CD14-positive monocyte (primary cell): ENCODE data around the gene DENND5B. TPM values are rescaled to one million over a fixed set of nuclear protein-coding genes. Genes with fewer than 3 reads are reported as not detected.
"Not testable (repeated sequence)": the region's sequence is repeated elsewhere in the genome, so short reads cannot be mapped to it uniquely, and the experiment has no call there.

Experiments
- DNase-seq, 3 donors: peaks; one replicate each; pipeline ENCODE4 v3.0.0-alpha.2; 2011 to 2022
- H2AFZ ChIP-seq: 2 replicates; pipeline ENCODE4 v1.6.0; 2012; ENCODE audit warnings: mild to moderate bottlenecking, low read depth, low read length, inconsistent platforms; ENCODE audit not compliant: insufficient read depth, poor library complexity, severe bottlenecking
- H3K27ac ChIP-seq, 2 donors: 1 replicate in 1 of 2; 2 replicates in 1 of 2; pipeline ENCODE4 v1.5.1; 2012 to 2013; ENCODE audit warnings: low read length in 2 of 2, control low read depth in 1 of 2, inconsistent platforms in 1 of 2, low read depth in 1 of 2, mild to moderate bottlenecking in 1 of 2
- H3K27me3 ChIP-seq, 2 donors: one replicate each; pipeline versions ENCODE4 v1.6.0 to v1.6.1; 2011 to 2013; ENCODE audit warnings: low read length in 2 of 2; ENCODE audit not compliant: control insufficient read depth in 2 of 2, insufficient read depth in 2 of 2
- H3K36me3 ChIP-seq, 2 donors: replicated peaks in 1 of 2; 1 replicate in 1 of 2; 2 replicates in 1 of 2; pipeline versions ENCODE4 v1.5.1 to v1.6.1; 2012 to 2013; ENCODE audit warnings: low read length in 2 of 2, control low read depth in 1 of 2, inconsistent platforms in 1 of 2, mild to moderate bottlenecking in 1 of 2; ENCODE audit not compliant: insufficient read depth in 2 of 2, control insufficient read depth in 1 of 2
- H3K4me1 ChIP-seq, 2 donors: 1 replicate in 1 of 2; 2 replicates in 1 of 2; pipeline versions ENCODE4 v1.5.1 to v1.6.1; 2012 to 2013; ENCODE audit warnings: low read length in 2 of 2, control low read depth in 1 of 2, inconsistent platforms in 1 of 2, mild to moderate bottlenecking in 1 of 2, moderate library complexity in 1 of 2; ENCODE audit not compliant: insufficient read depth in 2 of 2, control insufficient read depth in 1 of 2
- H3K4me2 ChIP-seq: replicated peaks from 2 replicates; pipeline ENCODE3; 2012; ENCODE audit warnings: low read length, moderate library complexity, mild to moderate bottlenecking; ENCODE audit not compliant: poor library complexity, severe bottlenecking; ENCODE audit errors: extremely low read depth
- H3K4me3 ChIP-seq, 3 experiments: fragments of 200-600 bp in 1 of 3; sonication (generic) in 1 of 3; replicated peaks in 1 of 3; 1 replicate in 2 of 3; 2 replicates in 1 of 3; pipeline ENCODE4 v1.5.1; 2011 to 2013; ENCODE audit warnings: low read length in 3 of 3, mild to moderate bottlenecking in 3 of 3, control low read depth in 2 of 3, low read depth in 2 of 3, inconsistent platforms in 1 of 3, moderate library complexity in 1 of 3
- H3K79me2 ChIP-seq: 2 replicates; pipeline ENCODE4 v1.6.0; 2012; ENCODE audit warnings: mild to moderate bottlenecking, control low read depth, inconsistent platforms, low read length, moderate library complexity; ENCODE audit not compliant: insufficient read depth
- H3K9ac ChIP-seq: 2 replicates; pipeline ENCODE4 v1.6.0; 2017; ENCODE audit warnings: low read length, mild to moderate bottlenecking; ENCODE audit not compliant: insufficient read depth, poor library complexity, severe bottlenecking
- H3K9me3 ChIP-seq, 2 donors: replicated peaks in 1 of 2; 1 replicate in 1 of 2; 2 replicates in 1 of 2; pipeline versions ENCODE4 v1.5.1 to v1.6.1; 2012 to 2013; ENCODE audit warnings: low read length in 2 of 2, control low read depth in 1 of 2; ENCODE audit not compliant: control insufficient read depth in 1 of 2, insufficient read depth in 1 of 2
- H4K20me1 ChIP-seq: 2 replicates; pipeline ENCODE4 v1.6.0; 2012; ENCODE audit warnings: mild to moderate bottlenecking, low read length, control low read depth, moderate library complexity; ENCODE audit not compliant: insufficient read depth
- H3K27ac Mint-ChIP-seq, 7 donors: one replicate each; pipeline ENCODE4 v1.8.0; 2020; ENCODE audit warnings: mild to moderate bottlenecking in 7 of 7, mixed read lengths in 7 of 7, moderate library complexity in 6 of 7, inconsistent platforms in 2 of 7
- H3K27me3 Mint-ChIP-seq, 3 donors: one replicate each; pipeline ENCODE4 v1.8.0; 2021 to 2022; ENCODE audit warnings: low read depth in 3 of 3, mild to moderate bottlenecking in 3 of 3, mixed read lengths in 3 of 3, moderate library complexity in 3 of 3, inconsistent platforms in 1 of 3
- H3K36me3 Mint-ChIP-seq, 2 donors: one replicate each; pipeline ENCODE4 v1.8.0; 2020; ENCODE audit warnings: mixed read lengths in 2 of 2, inconsistent platforms in 1 of 2, mild to moderate bottlenecking in 1 of 2
- H3K4me1 Mint-ChIP-seq: one replicate; pipeline ENCODE4 v1.8.0; 2020; ENCODE audit warnings: mild to moderate bottlenecking, mixed read lengths
- H3K4me3 Mint-ChIP-seq, 2 donors: one replicate each; pipeline ENCODE4 v1.8.0; 2020; ENCODE audit warnings: mild to moderate bottlenecking in 2 of 2, mixed read lengths in 2 of 2, moderate library complexity in 1 of 2
- H3K9me3 Mint-ChIP-seq, 7 donors: one replicate each; pipeline ENCODE4 v1.8.0; 2020 to 2022; ENCODE audit warnings: mixed read lengths in 7 of 7, mild to moderate bottlenecking in 6 of 7, moderate library complexity in 6 of 7, inconsistent platforms in 2 of 7
- CTCF ChIP-seq: fragments of 200-600 bp; IDR thresholded peaks from one replicate; pipeline ENCODE4 v1.8.0; 2022; ENCODE audit warnings: antibody characterized with exemption, mild to moderate bottlenecking
- WGBS: methylation state at CpG from one replicate; pipeline ENCODE4 v1.1.5; 2013; ENCODE audit warnings: missing lambda C conversion rate; ENCODE audit not compliant: insufficient coverage; 5-methylcytosine and 5-hydroxymethylcytosine counted together
- intact Hi-C, 2 donors: fragments of 100-400 bp; cut with micrococcal nuclease; formaldehyde crosslinking; loops; one replicate each; pipeline versions ENCODE4 v1.15.0 to v1.15.1; 2023
- polyA plus RNA-seq, 3 donors: library from polyadenylated mRNA; depleted of rRNA in 1 of 3; unstranded in 2 of 3; stranded (reverse) in 1 of 3; fragments of 300-500 nt in 2 of 3; fragments of >200 nt in 1 of 3; fragmentation: Illumina TruSeq in 2 of 3; gene quantifications; 1 replicate in 2 of 3; 2 replicates in 1 of 3; pipeline ENCODE4 v1.2.3, GENCODE V29; 2012 to 2021

Gene DENND5B
- polyA plus RNA-seq, 3 donors: 0.23 to 0.36 (median 0.36) TPM

GRCh38 chr12:31572900-31573600 lies 17.9 kb downstream of the DENND5B start:
- H3K27me3 Mint-ChIP-seq: no peaks in the 10 kb centered on the region
- no peaks in the 10 kb centered on the region for H3K9me3 ChIP-seq
- H3K4me3 Mint-ChIP-seq: no peak overlapping the region
- H3K79me2 ChIP-seq: no peaks in the 10 kb centered on the region
- no peak overlapping the region for H2AFZ ChIP-seq
- H3K4me3 ChIP-seq: no peak overlapping the region
- H3K36me3 ChIP-seq: no peaks in the 10 kb centered on the region
- H3K4me1 Mint-ChIP-seq: peaks cover 17% of the 10 kb centered on the region
- no peak overlapping the region for H3K4me2 ChIP-seq
- peaks cover 15 to 17% of the 10 kb centered on the region in 2 donors for H3K4me1 ChIP-seq
- peaks cover 0 to 4% (median 0%) of the 10 kb centered on the region in 7 donors for H3K9me3 Mint-ChIP-seq
- H4K20me1 ChIP-seq: no peaks in the 10 kb centered on the region
- DNase-seq: no peak
- no peak overlapping the region for H3K9ac ChIP-seq
- no peaks in the 10 kb centered on the region for H3K36me3 Mint-ChIP-seq
- no peak overlapping the region for H3K27ac ChIP-seq
- intact Hi-C loops: no loop called here
- WGBS: no CpG with 5 or more reads among the region's 3 CpGs
- no peak overlapping the region for H3K27ac Mint-ChIP-seq
- TF ChIP-seq CTCF: no peak
- H3K27me3 ChIP-seq: no peaks in the 10 kb centered on the region

GRCh38 chr12:31570880-31571279 lies 20.1 kb downstream of the DENND5B start:
- no peaks in the 10 kb centered on the region for H4K20me1 ChIP-seq
- peaks cover 0 to 4% (median 0%) of the 10 kb centered on the region in 7 donors for H3K9me3 Mint-ChIP-seq
- no peak overlapping the region for H3K4me3 Mint-ChIP-seq
- no peaks in the 10 kb centered on the region for H3K36me3 Mint-ChIP-seq
- intact Hi-C loops: no loop called here
- H3K4me1 ChIP-seq: peaks cover 10 to 13% of the 10 kb centered on the region in 2 donors
- no peaks in the 10 kb centered on the region for H3K27me3 ChIP-seq
- H3K79me2 ChIP-seq: no peaks in the 10 kb centered on the region
- H3K27me3 Mint-ChIP-seq: no peaks in the 10 kb centered on the region
- no peaks in the 10 kb centered on the region for H3K36me3 ChIP-seq
- no peak for TF ChIP-seq CTCF
- H3K4me3 ChIP-seq: no peak overlapping the region
- H2AFZ ChIP-seq: no peak overlapping the region
- no peak overlapping the region for H3K27ac Mint-ChIP-seq
- peaks cover 17% of the 10 kb centered on the region for H3K4me1 Mint-ChIP-seq
- H3K27ac ChIP-seq: no peak overlapping the region
- no peak overlapping the region for H3K9ac ChIP-seq
- no peak overlapping the region for H3K4me2 ChIP-seq
- no peak for DNase-seq
- WGBS: 100% methylated on average over 1 of the region's 5 CpGs
- no peaks in the 10 kb centered on the region for H3K9me3 ChIP-seq

- H2AFZ ChIP-seq, H3K27ac Mint-ChIP-seq, H3K4me1 Mint-ChIP-seq, H3K4me3 Mint-ChIP-seq, H3K36me3 Mint-ChIP-seq, H3K36me3 ChIP-seq, H3K9me3 ChIP-seq, H3K4me3 ChIP-seq, H3K27ac ChIP-seq, H4K20me1 ChIP-seq, H3K9ac ChIP-seq, H3K27me3 Mint-ChIP-seq, H3K4me1 ChIP-seq, H3K79me2 ChIP-seq, H3K4me2 ChIP-seq, intact Hi-C loops, H3K27me3 ChIP-seq, DNase-seq, H3K9me3 Mint-ChIP-seq: not testable (repeated sequence)
- 88% methylated on average over 1 of the region's 2 CpGs for WGBS
Observed at GRCh38 chr12:31569517-31569916, 21.4 kb downstream of the DENND5B start.
